Forelimb muscle (tissue), 1 donor: ENCODE results near the gene HRAS. TPM values are rescaled to one million over a fixed set of nuclear protein-coding genes. Genes with fewer than 3 reads are reported as not detected.
"Not testable (repeated sequence)": the region's sequence is repeated elsewhere in the genome, so short reads cannot be mapped to it uniquely, and the experiment has no call there.

ENCODE experiments used
- DNase-seq: peaks from one replicate; pipeline ENCODE4 v3.0.0-alpha.2; 2013; ENCODE audit warnings: low read depth
- polyA plus RNA-seq: library from polyadenylated mRNA; unstranded; fragments of 120-200 nt; gene quantifications from one replicate; pipeline ENCODE4 v1.2.1, GENCODE V29; 2013; ENCODE audit not compliant: insufficient read length

Gene HRAS
- 120 TPM for polyA plus RNA-seq

DNA sequence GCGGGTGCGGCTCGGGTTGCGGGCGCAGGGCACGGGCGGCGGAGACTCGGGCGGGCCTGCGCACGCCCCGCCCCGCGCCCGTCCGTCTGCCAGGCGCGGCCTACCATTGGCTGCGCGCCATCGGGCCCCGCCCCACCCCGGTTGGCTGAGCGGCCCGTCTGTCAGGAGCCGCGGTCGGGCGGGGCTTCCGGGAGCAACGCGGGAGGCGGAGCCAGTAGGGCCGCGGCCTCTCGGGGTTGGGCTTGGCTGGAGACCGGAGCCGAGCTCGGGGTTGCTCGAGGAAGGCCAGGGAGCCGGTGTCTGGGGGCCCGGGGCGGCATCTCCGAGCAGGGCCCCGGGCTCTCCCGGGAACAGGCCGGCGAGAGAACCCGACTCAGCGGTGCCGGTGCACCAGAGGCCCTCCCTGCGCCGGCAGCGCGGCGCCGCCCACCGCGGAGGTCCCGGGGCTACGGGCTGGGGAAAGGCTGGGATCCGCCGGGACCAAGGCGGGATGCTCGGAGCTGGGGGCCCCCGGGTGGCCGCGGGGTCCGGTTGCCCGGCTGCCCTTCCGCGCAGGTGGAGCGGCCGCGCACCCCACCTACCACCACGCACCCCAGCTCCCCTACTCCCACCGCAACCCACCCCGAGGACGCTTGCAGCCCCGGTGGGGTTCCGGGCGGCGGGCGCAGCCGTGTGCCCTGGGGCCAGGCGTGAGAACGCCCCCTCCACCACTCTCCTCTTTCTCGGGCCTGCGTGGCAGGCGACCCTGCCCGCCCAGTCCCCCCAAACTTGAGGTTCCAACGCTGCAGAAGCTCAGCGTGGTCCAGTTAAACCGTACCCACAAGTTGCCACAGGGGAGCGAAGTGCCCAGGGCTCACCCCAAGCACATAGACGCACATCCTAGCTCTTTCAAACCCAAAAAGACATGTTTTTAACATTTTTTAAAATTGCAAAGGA is at the start of gene HRAS:
TSS of gene HRAS (minus strand) at position 58 of the 936 bp plus-strand sequence.
- peak; percentile 61 for DNase-seq

DNA sequence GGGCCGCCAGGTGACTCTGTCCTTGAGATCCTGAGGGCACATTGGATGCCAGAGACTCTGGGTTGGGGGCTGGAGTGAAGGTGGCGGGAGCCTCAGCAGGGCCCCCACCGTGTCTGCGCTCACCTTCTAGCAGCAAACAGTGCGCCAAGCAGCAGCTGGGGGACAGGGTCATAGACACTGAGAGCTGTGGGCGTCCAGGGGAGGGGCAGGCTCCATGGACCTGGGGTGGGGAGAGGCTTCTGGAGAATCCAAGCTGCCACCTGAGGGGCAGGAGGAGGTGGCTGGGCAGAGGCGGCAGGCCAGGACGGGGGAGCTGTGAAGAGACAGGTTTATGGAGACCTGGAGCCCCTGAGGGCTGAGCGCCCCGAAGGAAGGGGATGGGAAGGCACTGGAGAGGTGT is 48.9 kb upstream of the HRAS start:
- no peak for DNase-seq

GRCh38 chr11:581752-582151 is 46.4 kb upstream of the HRAS start:
- DNase-seq, result no peak

GRCh38 chr11:581342-581741 is 46.0 kb upstream of the HRAS start:
- DNase-seq, result no peak

DNA sequence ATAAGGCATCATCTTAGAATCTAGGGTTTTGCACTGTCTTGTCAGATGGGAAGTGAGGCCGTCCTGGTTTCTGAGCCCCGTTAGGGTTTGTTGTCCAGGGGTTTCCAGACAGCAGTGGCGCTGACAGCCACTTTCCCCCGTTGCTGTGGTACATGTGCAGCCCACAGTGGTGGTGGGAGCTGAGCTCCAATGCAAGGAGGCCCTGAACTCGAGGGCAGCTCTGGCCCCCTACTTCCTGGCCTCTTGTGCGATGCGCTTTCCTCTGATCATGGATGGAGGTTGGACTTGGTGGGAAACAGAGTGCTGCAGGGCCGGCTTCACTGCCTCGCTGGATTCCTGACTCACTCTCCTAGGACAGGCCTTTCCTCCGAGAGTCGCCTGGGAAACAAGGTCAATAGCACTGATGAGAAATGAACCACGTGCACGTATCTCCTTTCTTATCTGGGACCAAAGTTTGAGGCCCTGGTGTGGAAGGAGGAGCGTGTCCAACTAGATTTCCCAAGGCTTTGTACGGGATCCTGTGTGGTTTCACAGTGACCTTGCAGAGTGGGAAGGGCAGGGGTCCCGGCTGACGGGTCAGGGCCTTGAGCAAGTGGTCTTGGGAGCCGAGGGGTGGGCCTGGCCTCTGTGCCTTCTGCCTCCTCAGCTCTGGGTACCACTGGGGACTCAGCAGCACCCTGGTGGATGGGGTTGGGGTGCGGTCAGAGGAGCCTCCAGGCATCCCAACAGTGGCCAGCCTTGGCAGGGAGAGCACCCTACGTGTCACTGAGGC is 44.6 kb upstream of the HRAS start:
- DNase-seq, result no peak

DNA sequence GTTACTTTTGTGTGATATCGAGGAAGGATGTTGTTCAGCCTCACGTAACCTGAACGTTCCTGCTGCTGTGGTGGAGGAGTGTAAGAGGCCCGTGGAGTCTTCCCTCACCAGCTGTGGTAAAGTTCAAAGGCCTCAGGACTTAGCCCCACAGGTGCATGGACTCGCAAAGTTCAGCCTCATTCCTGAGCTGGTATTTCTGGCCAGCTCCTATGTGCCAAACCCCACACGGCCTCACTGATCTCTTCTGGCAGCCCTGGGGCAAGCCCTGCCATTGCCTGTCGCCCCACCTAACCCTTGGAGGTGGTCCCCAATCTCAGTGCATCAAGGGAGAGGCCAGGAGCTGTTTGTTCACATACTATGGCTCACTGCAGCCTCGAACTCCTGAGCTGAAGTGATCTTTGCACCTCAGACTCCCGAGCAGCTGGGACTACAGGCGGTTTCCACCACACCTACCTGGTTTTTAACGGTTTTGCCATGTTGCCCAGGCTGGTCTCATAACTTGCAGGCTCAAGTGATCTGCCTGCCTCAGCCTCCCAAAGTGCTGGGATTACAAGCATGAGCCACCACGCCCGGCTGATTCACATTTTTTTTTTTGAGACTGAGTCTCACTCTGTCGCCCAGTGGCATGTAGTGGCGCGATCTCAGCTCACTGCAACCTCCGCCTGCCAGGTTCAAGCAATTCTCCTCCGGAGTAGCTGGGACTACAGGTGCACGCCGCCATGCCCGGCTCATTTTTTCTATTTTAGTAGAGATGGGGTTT is 43.1 kb upstream of the HRAS start:
- DNase-seq, result no peak

- no peak for DNase-seq
Measured at GRCh38 chr11:577611-577894, 42.2 kb upstream of the HRAS start.

- no peak for DNase-seq
Measured at GRCh38 chr11:576811-577610, 41.6 kb upstream of the HRAS start.

DNA sequence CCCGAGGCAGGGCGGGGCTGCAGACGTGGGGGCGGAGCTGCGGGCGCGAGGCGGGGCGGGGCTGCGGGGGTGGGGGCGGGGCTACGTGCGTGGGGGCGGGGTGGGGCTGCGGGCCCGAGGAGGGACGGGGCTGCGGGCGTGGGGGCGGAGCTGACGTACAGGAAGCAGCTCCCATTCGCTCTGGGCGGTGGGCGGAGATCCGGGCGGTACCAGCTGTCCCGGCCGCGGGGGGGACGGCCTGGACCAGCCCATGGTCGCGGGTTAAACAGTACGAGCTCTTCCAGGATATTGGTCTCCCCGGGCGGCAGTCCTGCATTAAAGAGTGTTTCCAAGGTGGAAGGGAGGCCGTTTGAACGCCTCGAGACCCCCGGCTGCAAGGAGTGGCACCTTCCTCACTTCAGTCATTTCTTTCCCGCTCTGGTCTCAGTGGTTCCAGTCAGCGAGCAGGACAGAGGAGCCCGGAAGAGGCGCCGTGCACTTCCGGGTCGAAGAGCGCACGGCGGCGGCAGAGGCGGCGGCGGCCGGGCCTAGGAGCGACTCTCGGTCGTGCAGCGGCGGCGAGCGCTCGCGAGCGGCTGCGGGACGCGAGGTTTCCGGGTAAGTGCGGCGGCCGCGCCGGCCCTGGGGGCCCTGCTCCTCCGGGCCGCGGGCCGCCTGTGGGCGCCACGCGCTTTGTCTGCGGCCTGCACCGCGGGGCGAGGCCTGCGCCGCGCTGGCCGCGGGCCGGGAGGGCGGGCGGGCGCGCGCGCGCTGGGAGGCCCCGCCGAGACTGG is 40.8 kb upstream of the HRAS start, which contains the start of gene PHRF1:
TSS of gene PHRF1 (plus strand) at position 475 of the 773 bp plus-strand sequence. CDS start 5,043 bp downstream, outside the sequence.
- DNase-seq, result peak; percentile 79

DNA sequence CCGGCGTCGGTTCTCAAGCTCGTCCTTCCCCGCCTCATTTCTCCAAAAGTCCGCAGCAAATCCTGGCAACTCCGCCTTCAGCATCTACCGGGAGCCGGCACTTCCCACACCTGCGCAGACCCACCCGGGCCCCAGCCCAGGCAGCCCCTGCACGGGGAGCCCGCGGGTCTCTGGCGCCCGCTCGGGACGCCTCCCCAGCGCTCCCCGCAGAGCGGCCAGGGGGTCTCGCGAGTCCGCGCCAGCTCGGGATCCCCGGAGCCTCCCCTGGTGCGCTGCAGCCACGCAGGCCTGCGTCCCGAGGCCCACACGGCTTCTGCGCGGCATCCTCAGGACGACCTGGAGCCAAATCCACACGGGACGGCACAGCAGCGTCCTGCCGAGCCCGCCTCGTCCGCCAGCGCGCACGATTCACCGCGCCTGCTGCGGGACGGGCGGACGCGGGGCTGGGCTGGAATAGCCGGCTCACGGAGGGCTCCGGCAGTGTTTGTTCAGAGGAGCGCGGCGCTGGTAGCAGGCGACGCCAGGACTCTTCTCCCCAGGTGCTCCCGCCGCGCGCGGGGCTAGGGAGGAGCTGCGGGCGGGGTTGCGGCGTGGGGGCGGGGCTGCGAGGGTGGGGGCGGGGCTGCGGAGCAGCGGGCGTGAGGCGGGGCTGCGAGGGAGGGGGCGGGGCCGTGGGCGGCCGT is 40.1 kb upstream of the HRAS start:
- DNase-seq, result peak; percentile 9

- no peak for DNase-seq
Measured at GRCh38 chr11:574632-575312, 39.4 kb upstream of the HRAS start.

DNA sequence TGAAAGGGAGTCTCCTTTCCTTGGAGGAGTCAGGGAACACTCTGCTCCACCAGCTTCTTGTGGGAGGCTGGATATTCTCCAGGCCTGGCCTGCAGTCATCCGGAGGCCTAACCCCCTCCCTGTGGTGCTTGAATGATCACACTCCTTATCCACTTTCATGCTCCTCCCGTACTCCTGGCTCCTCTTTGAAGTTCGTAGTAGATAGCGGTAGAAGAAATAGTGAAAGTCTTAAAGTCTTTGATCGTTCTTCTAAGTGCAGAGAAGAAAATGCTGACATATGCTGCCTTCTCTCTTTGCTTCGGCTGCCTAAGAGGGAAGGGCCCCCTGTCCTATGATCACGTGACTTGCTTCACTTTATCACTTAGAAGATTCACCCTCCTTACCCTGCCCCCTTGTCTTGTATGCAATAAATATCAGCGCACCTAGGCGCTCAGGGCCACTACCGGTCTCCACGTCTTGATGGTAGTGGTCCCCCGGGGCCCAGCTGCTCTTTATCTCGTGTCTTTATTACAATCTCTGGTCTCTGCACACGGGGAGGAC is 38.7 kb upstream of the HRAS start:
- DNase-seq, result not testable (repeated sequence)

GRCh38 chr11:573146-573759 is 37.9 kb upstream of the HRAS start:
- DNase-seq, result no peak

DNA sequence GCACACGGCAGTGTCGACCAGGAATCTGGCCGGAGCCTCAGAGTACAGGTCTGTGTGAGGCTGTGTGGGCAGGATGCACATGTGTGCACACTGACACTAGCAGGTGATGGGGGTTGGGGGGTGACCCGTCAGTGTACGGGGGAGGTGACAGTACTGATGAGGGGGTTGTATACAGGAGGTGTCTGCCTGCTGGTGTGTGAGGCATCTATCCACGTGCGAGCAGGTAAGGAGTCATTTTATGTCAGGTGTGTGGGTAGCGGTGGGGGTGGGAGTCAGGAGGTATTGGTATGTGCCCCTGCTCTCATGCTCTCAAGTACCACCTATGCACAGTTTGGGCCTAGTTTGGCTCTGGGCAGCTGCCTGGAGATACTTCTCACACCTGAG is 36.4 kb upstream of the HRAS start:
- DNase-seq, result no peak

GRCh38 chr11:569158-569885 is 33.9 kb upstream of the HRAS start:
- DNase-seq, result no peak

DNA sequence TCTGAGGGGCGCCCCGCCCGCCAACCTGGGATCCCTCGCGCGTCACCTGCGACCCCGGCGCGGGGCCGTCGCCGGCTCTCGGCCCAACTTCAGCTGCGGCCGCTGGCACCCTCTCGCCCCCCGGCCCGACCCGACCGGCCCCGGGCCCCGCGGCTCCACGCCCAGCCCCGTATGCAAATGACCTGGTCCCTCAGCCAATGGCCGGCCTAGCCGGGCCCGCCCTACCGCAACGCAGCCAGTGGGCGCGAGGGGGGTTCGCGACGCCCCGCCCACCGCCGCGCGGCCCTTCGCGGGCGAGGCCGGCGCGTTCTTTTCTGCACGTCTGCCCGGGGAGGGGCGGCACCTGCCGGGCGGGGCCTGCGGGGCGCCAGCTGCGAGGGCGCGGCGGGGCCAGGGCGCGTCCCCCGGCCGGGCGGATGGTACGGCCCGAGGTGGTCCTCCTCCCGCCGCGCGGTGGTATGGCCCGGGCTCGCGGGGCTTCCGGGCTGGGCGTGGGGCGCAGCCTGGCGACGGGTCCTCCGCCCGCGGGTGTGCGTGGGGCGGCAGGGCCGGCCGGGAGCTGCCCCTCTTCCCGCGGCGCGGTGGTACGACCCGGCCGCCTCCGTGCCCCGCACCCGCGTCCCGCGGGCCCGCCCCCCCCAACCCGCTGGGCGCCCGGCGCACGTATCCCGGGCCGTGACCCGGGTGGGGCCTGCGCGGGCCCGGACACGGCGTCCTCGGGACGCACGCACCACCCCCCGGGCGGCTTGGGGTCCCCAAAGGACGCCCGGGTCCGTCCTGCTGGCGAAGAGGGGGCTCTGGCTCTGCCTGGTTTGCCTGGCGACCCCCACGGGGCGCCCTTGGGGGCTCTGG is 33.2 kb upstream of the HRAS start:
- DNase-seq, result peak; percentile 72
